Suppressor macrophage treated with lipopolysaccharide for 1 hour (primary cell): Measurements from ENCODE around the gene LCLAT1.

Experiments used
- DNase-seq, 3 donors: peaks; one replicate each; pipeline ENCODE4 v3.0.0-alpha.2; 2020 to 2022

The LCLAT1 gene

DNA sequence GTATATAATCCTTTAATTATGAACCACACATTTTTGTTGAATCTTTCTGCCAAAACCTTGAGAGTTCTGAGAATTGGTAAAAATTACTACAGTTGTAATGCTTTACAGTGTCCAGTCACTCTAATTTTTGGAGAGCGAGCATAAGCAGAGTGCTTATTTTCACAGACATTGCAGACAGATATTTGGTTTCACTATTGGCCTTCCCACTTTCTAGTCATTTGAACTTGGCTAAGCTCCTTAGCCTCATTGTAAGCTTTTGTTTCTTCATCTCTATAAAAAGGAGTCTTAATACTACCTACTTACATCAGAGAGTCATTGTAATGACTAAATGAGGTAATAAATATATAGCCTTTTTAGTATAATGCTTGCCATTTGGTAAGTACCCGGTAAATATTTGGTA lies 80.4 kb downstream of the LCLAT1 start:
- no peak for DNase-seq

DNA sequence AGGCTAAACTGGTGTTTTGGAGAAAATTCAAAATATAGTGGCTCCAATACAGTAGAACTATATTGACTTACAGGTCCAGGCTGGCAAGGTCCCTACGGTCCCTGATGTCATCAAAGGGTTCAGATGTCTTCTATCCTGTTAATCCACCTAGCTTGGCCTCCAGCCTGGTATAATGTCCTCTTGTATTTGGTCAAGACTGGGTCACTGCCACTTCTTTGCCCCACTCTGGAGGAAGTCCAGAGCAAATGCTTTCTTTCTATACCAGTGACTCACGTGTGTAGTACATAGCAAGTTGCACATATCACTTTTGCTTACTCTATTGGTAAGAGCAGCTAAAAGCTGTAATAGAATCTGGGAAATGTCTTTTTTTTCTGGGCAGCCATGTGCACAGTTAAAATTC lies 80.8 kb downstream of the LCLAT1 start:
- DNase-seq, result no peak

DNA sequence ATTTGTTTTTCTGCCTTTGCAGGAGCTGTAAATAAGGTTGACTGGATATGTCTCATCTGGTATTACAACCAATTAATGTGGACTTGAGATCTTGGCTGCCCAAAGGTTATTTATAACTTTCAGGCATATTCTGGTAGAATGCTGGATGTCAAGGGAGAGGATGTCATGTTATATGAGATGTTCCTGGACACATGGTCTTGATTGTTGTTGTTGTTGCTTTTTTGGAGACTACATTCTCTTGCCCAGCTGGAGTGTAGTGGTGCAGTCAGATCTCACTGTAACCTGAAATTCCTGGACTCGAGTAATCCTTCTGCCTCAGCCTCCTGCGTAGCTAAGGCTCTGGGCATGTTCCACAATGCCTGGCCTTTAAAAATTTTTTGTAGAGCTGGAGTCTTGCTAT lies 83.3 kb downstream of the LCLAT1 start:
- DNase-seq, result no peak

DNA sequence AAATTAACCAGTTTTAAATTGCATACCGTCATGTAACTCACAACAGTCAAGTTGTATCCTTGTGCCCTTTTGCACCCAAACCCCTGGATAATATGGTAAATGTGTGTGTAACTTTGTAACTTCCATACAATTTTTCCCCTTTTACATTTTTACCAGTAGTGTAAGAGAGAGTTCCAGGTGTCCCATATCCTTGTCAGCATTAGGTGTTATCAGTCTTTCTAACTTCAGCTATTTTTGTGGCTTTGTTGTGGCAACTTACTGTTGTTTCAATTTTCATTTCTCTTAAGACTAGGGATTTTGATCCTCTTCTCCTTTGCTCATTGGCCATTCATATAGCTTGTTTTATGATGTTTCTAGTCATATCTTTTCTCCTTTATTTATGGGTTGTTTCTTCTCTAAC lies 94.6 kb downstream of the LCLAT1 start:
- no peak for DNase-seq

DNA sequence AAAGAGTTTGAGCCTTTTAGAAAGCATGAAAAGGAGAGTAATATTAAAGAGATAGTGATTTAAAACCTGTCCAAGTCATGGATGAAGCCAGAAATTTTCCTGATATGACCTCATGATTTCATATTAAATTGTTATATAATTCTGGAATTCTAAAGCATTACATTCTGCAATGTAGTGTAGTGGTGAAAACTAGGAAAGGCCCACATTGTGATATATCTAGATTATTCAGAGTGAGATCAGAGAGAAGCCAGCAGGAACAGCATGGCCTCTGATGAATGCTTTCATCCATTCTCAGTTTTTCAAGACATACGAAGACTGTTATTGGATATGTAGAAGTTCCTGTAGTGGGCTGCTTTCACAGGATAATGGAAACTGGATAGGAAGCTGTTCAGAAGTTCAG lies 98.8 kb downstream of the LCLAT1 start:
- DNase-seq, result peak; percentile 6 to 21 (median 19)

DNA sequence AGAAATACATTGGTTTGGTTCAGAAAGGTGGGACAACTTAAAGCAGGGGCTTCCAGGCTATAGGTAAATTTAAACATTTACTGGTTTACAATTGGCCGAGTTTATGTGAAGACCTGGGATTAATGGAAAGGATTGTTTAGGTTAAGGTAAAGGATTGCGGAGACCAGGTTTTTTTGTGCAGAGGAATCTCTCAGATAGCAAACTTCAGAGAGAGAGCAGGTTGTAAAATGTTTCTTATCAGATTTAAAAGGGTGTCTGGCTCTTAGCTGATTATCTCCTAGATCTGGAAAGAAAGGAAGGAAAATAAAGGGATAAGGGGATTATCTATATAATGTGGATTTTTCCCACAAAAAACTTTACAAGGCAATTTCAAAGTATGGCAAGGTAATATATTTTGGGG lies 101.3 kb downstream of the LCLAT1 start:
- DNase-seq, result no peak

DNA sequence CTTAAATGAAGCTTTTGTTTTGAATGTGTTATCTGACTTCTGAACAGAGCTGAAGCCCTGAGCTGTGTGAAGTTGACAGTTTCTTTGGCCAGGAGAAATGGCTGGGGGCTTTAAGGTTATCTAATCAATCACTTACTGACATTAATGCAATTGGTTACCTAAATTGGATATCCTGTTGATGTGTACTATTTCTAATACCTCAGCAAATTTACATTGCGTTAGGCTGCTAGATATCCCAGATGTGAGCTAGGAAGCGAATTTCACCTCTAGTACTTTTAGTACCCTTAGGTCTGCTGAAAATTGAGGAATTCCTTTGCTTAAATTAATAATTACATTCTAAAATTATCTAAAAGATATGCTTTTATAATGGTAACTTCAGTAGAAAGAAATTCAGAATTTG lies 102.0 kb downstream of the LCLAT1 start:
- no peak for DNase-seq

DNA sequence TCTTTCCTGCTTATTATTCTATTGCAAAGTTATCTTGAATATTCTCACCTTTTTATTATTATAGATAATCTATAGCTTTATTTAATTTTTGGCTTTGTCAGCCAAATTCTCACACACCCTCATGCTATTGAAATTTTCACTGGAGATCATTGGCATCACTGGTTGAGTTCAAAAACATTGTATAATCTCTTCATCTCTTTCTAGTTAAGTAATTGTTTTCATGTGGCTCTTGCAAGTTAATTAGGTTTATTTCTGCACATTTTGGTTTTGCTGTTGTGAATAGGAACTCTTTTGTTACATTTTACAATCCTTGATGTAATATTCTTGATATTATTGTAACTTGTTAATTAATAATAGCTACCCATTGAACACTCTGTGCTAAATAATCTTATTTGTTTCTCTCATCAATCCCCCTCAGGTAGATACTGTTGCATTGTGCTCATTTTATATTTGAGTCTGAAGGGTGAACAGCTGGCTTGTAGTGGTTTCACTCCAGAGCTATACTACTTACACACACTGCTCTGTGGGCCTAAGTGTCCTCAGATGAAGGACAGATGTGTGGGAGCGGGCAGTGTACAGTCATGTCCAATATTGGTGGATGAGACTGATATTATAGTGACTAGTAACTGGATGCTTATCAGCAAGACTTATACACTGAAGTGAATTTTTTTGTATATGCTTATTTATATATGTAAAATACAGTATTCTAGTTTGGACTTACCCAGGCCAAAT lies 112.7 kb downstream of the LCLAT1 start:
- no peak for DNase-seq

DNA sequence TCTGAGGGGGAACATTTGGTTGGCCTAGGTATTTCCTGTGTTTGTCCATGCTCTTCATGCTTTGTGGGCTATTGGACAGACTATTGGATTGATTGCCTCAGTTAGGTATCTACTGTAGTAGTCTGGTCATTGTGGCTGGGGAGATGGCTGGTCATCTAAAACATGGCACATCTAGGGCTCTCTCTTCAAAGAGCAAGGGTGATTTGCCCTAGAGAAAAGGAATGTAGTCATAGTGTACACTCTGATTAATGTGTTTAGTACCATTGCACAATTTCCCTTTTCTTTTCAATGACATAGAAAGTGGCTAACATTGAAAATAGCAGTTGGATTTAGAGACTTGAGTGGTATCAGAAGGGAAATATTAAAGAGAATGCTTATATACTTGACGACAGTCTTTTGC lies 114.3 kb downstream of the LCLAT1 start:
- peak in 1 of 3 donors; percentile 8 for DNase-seq

DNA sequence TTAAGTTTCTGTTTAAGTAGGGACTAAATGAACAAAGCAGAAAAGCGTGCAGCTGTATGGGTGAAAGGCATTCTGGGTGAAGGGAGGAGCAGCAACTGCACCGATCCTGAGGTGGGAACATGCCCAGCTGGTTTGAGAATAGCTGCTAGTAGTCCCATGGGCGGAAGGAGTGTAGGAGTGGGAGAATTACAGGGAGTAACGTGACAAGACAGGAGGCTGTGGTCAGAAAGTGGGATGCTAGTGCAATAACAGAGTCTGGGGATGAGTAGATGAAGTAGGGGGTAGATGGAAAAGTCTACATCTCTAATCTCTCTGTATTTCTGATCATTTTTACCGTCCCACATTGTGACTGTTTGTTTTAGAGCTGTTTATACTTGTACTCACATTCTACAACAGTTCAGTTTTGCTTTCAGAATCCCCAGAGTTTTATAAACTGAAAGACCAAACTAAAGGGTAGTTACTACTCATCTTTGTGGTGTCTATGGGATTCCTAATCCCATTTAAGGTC lies 118.9 kb downstream of the LCLAT1 start:
- DNase-seq, result no peak

DNA sequence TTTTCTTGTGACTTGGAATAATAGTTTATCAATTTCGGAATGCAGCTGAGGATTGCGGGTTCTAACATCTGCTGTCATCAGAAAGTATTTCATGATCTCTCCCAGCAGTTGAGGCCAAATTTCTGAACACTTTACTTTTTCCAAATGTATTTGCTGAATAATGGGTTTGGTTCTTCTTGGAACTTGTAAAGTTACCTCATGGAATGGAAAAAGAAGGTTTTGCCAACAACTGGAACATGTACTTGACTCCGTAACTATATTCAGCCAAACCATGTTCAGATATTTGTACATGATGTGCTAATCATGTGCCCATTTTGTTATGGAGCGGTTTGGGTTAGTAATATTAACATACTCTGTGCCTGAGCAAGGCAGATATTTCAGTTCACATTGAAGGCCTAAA lies 119.6 kb downstream of the LCLAT1 start:
- no peak for DNase-seq

DNA sequence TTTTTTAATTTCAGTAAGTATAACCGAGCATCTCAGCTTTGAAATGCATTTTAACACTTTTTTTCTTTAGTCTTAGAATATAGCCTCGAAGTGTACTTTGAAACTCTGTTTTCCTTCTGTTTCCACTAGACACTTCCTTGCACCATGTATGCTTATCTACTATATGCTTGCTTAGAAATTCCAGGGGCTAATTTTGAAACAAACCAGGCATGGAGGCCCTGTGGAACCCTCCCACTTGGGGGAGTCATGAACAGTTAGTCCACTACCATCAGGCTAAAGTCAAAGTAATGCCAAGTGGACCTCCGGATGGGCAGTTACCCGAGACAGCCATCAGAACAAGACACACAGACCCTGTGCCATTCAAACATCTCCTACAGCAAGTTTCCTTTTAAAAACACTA lies 120.3 kb downstream of the LCLAT1 start:
- DNase-seq, result no peak

DNA sequence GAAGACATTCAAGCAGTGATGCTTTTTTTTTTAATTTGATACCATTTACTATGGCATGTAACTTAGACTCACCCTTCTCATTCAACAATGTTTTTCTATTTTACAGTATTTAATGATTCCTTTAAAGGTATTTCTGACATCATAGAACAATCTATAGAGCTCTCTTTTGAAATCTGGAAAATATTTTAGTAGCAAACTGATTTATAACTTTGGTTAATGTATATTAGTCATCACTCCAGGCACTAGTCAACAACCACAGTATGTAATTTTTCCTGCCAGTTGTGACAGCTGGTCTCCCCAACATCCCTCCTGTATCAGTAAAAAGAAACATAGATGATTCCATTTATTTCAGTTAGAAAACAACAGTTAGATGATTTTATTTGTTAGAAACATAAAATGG lies 122.9 kb downstream of the LCLAT1 start:
- DNase-seq, result no peak

DNA sequence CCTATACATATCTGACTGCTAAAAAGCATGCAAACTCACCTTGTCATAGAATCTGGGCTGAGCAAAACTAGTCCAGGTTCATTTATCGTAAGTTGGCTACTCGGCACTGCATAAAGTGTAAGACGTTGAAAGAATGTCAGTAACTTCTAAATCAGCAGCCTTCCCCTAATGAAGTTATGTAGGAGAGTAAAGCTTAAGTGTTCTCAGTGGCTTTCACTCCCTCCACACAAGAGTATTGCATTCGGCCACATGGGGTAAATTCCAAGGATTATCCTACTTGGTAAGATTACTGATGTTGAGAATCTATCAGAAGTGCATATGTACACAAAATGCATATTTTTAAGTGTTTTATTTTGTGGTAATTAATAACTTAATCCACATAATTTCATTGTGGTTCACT lies 130.1 kb downstream of the LCLAT1 start:
- DNase-seq, result no peak

DNA sequence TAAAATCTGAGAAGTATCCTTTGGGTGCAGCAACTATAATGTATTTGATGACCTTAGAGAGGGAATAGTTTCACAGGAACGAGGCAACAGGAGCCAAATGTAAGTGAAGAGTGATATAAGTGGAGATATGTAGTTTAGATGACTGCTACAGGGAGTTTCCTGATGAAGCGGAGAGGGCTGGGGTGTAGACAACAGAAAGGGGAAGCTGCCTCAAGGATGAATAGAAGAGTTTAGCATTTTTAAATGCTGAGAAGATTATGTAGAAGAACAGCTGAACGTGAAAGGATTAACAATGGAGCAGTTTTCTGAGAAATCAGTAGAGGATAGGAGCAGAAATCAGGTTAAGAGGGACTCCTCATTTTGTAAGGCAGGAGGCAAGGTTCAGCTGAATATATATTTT lies 133.3 kb downstream of the LCLAT1 start:
- peak; percentile 30 to 43 (median 39) for DNase-seq

DNA sequence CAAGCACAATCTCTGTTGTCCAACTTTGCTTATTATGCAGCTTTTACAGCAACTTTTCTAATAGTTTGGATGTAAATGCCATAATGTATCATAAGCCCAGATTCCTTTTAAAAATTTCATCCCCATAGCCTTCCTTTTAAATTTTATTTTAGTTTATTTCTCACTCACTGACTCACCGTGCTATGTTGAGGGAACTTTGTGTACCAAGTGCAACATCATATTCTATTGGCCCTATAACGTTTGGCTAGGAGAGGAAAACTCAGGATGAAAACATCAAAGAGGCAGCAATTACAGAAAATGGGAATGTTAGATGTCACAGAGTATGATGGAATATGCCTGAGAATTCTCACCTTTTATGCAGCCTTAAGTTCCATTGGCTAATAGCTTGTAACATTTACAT lies 135.5 kb downstream of the LCLAT1 start:
- DNase-seq, result no peak

DNA sequence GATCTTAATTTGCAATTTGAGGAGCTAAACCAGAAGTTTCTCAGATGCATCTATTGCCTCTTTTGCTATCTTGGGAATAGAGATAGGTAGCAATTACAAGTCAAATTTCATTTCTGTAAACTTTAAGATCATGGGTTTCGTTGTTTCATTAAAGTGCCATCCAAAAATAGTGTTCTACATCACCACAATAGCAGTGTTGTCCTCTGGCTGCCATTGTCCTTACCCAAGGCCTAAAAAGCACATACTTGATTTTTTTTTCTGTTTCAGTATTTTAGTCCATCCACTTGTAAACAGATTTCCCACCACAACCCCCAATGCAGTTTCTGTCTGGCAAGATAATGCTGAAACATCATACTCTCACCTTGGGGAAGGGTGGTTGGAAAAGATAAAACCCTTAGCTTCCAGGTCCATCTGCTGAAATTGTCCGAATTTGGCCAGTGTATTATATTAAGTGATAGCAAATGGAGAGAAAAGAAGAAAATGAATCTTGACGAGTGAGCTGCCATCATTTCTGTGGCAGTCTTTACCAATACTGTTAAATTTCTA lies 136.2 kb downstream of the LCLAT1 start:
- no peak for DNase-seq

DNA sequence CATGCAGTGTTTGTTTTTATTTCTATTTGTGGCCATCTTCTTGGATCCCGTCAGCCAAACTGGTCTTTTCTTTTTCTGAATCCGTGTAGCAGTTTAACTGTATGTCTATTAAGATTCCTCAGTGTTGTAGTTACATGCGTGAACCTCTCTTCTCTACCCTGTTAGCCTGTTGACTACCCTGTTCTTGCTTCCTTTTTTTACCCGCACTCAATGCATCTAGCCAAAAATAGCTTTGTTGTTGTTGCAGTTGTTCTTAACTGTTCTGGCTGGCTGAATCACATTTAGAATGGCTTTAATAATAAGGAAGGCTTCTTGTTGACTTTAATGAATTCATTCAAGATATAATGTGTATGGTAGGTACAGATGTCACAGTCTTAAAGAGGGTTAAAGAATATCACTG lies 137.1 kb downstream of the LCLAT1 start:
- peak; percentile 7 to 22 (median 21) for DNase-seq

DNA sequence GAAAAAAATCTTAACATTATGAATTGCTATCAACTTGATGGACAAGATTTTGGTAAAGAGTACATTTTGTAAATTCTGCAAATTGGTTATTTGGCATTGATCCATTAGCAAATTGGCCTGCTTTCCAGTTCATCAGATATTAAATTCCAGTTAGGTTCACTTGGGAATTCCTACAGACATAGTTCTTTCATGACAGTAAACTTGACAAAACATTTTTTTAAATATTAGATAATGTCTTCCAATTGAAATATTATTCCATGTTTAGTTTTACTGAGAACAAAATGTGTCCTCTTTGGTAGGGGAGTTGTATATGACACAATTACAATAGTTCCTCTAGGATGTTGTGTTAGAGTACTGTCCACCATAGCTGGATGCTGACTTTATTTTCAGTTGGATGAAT lies 141.9 kb downstream of the LCLAT1 start:
- no peak for DNase-seq

DNA sequence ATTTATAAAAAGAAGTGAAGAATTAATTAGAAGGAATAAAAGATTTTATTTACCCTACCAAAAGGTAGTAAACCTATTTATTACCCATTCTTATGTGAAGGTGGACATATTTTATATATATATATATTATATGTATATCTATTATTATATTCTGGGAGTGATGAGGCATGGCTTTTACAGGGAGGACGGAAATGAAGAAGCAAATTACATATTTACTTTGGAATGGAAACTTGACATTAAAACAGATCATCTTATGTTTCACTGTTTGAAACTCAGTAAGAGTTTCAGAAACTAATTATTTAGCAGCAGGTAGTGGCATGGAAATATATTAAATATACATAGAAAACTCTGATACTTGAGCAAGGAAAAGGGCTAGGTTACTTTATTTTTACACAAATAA lies 143.4 kb downstream of the LCLAT1 start:
- DNase-seq, result no peak

DNA sequence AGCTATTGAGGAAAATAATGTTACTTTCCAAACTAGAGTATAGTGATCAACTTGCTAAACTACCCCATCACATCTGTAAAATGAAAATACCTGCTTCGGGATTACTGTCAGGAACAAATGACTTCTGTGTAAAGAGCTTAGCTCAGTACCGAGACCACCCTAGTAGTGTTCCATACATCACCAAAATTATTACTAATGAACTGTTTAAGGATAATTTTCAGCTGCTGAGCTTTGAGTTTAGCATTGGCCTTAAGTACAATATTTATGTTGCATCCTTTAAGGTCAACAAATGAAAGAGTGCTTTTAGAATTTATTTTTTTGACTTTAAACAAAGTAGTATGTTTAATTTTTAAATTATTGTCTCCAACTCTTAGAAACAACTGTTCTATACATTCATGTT lies 144.1 kb downstream of the LCLAT1 start:
- DNase-seq, result no peak

DNA sequence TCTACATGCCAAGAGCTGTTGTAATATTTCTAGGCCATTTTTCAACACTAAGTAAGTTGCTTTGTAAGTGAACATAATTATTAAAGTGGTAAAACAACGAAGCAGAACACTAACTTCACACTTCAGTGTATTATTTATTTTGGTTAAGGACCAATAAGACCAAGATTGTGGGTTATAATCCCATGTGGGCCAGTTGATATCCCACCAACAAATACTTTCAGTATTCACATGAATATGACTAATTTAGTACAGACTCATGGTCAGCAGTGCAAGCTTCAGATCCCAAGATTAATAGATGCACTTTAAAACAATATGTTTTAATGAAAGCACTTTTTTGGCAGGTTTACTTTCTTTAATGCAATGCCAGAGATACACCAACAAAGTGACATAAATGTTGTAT lies 154.3 kb downstream of the LCLAT1 start:
- no peak for DNase-seq

DNA sequence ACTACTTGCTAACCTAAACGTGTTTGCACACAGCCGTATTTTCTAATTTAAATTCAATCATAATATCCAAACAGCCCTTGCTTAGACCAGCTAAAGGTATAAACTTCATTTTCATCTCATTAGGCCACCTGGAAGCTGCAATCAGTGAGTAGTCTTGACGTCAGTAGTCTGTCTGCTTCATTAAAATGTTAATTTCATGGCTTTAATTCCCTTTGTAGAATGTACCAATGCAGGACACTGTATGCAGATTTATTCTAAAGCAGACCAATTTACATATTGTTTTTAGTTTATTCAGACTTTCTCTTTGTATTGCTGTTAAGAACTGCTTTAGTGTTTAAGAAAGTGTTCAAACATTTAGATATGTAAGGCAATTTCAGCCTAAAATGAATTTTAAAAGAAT lies 158.2 kb downstream of the LCLAT1 start:
- no peak for DNase-seq

DNA sequence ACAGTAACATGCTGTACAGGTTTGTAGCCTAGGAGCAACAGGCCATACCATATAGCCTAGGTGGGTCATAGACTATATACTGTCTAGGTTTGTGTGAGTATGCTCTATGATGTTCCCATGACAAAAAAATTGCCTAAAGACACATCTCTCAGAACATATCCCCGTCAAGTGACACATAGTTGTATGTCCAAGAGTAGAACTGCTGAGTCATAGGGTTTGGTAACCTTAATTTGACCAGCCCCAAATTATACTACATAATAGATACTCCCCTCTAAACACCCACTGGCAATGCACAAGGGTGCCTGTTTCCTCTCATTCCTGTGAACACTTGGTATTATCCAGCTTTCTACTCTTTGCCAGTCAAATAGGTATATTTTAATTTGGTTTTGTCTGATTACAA lies 161.6 kb downstream of the LCLAT1 start:
- peak in 1 of 3 donors; percentile 10 for DNase-seq

DNA sequence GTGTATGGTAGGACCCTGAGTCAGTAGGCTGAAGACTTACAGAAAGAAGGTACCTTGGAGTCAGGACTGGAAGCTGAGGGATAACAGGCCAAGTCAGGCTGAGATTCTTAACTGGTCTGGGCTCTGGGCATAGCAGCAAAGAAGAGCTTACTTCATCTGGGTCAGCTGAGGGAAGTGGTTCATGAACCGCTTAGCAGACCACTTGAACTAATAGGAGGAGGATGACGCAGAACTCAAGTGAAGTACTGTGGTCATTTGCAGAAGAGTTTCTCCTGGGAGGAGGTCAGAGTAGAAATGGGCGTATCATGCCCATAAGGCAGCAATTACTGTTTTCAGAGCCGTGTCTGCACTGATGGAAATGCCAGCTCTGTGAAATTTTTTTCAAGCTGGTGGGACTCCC lies 164.5 kb downstream of the LCLAT1 start:
- DNase-seq, result peak; percentile 43 to 68 (median 60)
